IMR-90 (cell line): Measurements from ENCODE around the gene PARP16. TPM values are rescaled to one million over a fixed set of nuclear protein-coding genes. Genes with fewer than 3 reads are reported as not detected.

Experiments
- ATAC-seq: fragments of 200-7000 bp; cut with Tn5 transposase; 2 replicates; pipeline ENCODE4 v1.9.1; 2020; ENCODE audit warnings: low read depth, mild to moderate bottlenecking, moderate library complexity
- BruUV-seq: library from RNA; stranded (reverse); fragments of 400-500 nt; replicated peaks from 2 replicates; lab custom pipeline; 2021; lab: Mats Ljungman, UMichigan
- CTCF ChIA-PET: fragments of 300-600 bp; formaldehyde crosslinking; extraction: SDS; loops from one replicate; lab custom pipeline; 2021; ENCODE audit warnings: antibody characterized with exemption; lab: Yijun Ruan, JAX
- POLR2A ChIA-PET: fragments of 300-600 bp; sonication (Branson Sonifier 250); formaldehyde crosslinking; loops from one replicate; lab custom pipeline; 2022; ENCODE audit warnings: antibody characterized with exemption; ENCODE audit not compliant: unreplicated experiment; lab: Charles Lee
- DNase-seq: peaks from one replicate; pipeline ENCODE4 v3.0.0; 2013
- H2AFZ ChIP-seq: replicated peaks from 2 replicates; pipeline ENCODE3; 2013; ENCODE audit warnings: low read length, mild to moderate bottlenecking; ENCODE audit not compliant: poor library complexity
- H2AK5ac ChIP-seq: 2 replicates; pipeline ENCODE4 v1.6.1; 2013; ENCODE audit warnings: low read depth, low read length, inconsistent platforms
- H2AK9ac ChIP-seq: replicated peaks from 2 replicates; pipeline ENCODE3; 2013; ENCODE audit warnings: mild to moderate bottlenecking, low read depth, low read length, moderate library complexity; ENCODE audit not compliant: poor library complexity
- H2BK120ac ChIP-seq: 2 replicates; pipeline ENCODE4 v1.6.1; 2013; ENCODE audit warnings: low read depth, low read length, inconsistent platforms
- H2BK15ac ChIP-seq: 3 replicates; pipeline ENCODE4 v1.6.1; 2013; ENCODE audit warnings: low read depth, low read length, inconsistent platforms
- H2BK20ac ChIP-seq: 2 replicates; pipeline ENCODE4 v1.6.1; 2013; ENCODE audit warnings: low read depth, mild to moderate bottlenecking, inconsistent platforms, low read length, moderate library complexity
- H2BK5ac ChIP-seq: 2 replicates; pipeline ENCODE4 v1.6.1; 2013; ENCODE audit warnings: mild to moderate bottlenecking, low read depth, low read length, inconsistent platforms; ENCODE audit not compliant: poor library complexity, severe bottlenecking
- H3K14ac ChIP-seq: replicated peaks from 2 replicates; pipeline ENCODE4 v1.6.1; 2013; ENCODE audit warnings: low read depth, low read length, inconsistent platforms
- H3K18ac ChIP-seq: 2 replicates; pipeline ENCODE4 v1.6.1; 2013; ENCODE audit warnings: low read depth, low read length, control low read depth
- H3K23ac ChIP-seq: 2 replicates; pipeline ENCODE4 v1.6.1; 2013; ENCODE audit warnings: low read depth, low read length, inconsistent platforms
- H3K27ac ChIP-seq: 2 replicates; pipeline ENCODE4 v1.5.1; 2013; ENCODE audit warnings: mild to moderate bottlenecking, control low read depth, low read length; ENCODE audit not compliant: insufficient read depth
- H3K27me3 ChIP-seq: 2 replicates; pipeline ENCODE4 v1.6.1; 2013; ENCODE audit warnings: low read length; ENCODE audit not compliant: control insufficient read depth, insufficient read depth
- H3K36me3 ChIP-seq: 2 replicates; pipeline ENCODE4 v1.6.1; 2013; ENCODE audit warnings: low read length, mixed read lengths; ENCODE audit not compliant: control insufficient read depth, insufficient read depth
- H3K4ac ChIP-seq: 2 replicates; pipeline ENCODE4 v1.6.1; 2013; ENCODE audit warnings: low read depth, low read length, inconsistent platforms
- H3K4me1 ChIP-seq: 2 replicates; pipeline ENCODE4 v1.6.1; 2013; ENCODE audit warnings: low read length, mixed read lengths; ENCODE audit not compliant: control insufficient read depth, insufficient read depth
- H3K4me2 ChIP-seq: 2 replicates; pipeline ENCODE4 v1.6.1; 2013; ENCODE audit warnings: low read depth, mild to moderate bottlenecking, control low read depth, low read length, moderate library complexity
- H3K4me3 ChIP-seq: 2 replicates; pipeline ENCODE4 v1.5.1; 2013; ENCODE audit warnings: low read depth, mild to moderate bottlenecking, control low read depth, low read length, moderate library complexity; ENCODE audit not compliant: insufficient read depth
- H3K56ac ChIP-seq: 2 replicates; pipeline ENCODE4 v1.6.1; 2013; ENCODE audit warnings: low read length, inconsistent platforms; ENCODE audit not compliant: insufficient read depth; ENCODE audit errors: extremely low read depth
- H3K79me1 ChIP-seq, 2 experiments: 2 replicates each; pipeline ENCODE4 v1.6.1; 2013; ENCODE audit warnings: low read length in 2 of 2, inconsistent platforms in 1 of 2, low read depth in 1 of 2
- H3K9ac ChIP-seq: 2 replicates; pipeline ENCODE4 v1.6.1; 2013; ENCODE audit warnings: low read depth, low read length, control low read depth
- H3K9me1 ChIP-seq: 2 replicates; pipeline ENCODE4 v1.6.1; 2013; ENCODE audit warnings: low read length, inconsistent platforms; ENCODE audit not compliant: insufficient read depth
- H3K9me3 ChIP-seq: 2 replicates; pipeline ENCODE4 v1.6.1; 2013; ENCODE audit warnings: low read length; ENCODE audit not compliant: control insufficient read depth, insufficient read depth
- H4K20me1 ChIP-seq: 2 replicates; pipeline ENCODE4 v1.6.1; 2013; ENCODE audit warnings: low read length, inconsistent platforms; ENCODE audit not compliant: insufficient read depth
- H4K5ac ChIP-seq: 2 replicates; pipeline ENCODE4 v1.6.1; 2013; ENCODE audit warnings: mild to moderate bottlenecking, low read depth, low read length, control low read depth
- H4K8ac ChIP-seq, 2 experiments: 2 replicates each; pipeline ENCODE4 v1.6.1; 2013; ENCODE audit warnings: low read depth in 2 of 2, low read length in 2 of 2, control low read depth in 1 of 2, inconsistent platforms in 1 of 2
- H4K91ac ChIP-seq: 2 replicates; pipeline ENCODE4 v1.6.1; 2013; ENCODE audit warnings: low read depth, low read length, inconsistent platforms; ENCODE audit not compliant: insufficient read depth
- RCOR1 ChIP-seq: IDR thresholded peaks from 2 replicates; pipeline ENCODE4 v1.6.1; 2012; ENCODE audit warnings: mild to moderate bottlenecking, low read length, improper control_type of control experiment; ENCODE audit not compliant: insufficient replicate concordance
- WGBS, 2 experiments: methylation state at CpG; one replicate each; pipeline versions ENCODE4 v1.1.5 to v1.1.7; 2013; ENCODE audit warnings: missing lambda C conversion rate in 2 of 2; ENCODE audit not compliant: insufficient read length in 1 of 2; ENCODE audit errors: extremely low coverage in 2 of 2; 5-methylcytosine and 5-hydroxymethylcytosine counted together
- dilution Hi-C: fragments of 300-500 bp; cut with HindIII; formaldehyde crosslinking; loops from one replicate; pipeline ENCODE4 v1.14.3; 2018; ENCODE audit warnings: low sequenced_read_pairs; ENCODE audit not compliant: unreplicated experiment
- in situ Hi-C: fragments of 300-500 bp; cut with MboI; formaldehyde crosslinking; loops from 3 replicates; pipeline ENCODE4 v1.14.3; 2019; ENCODE audit warnings: low sequenced_read_pairs, inconsistent platforms, mixed read lengths
- intact Hi-C: fragments of 100-400 bp; cut with micrococcal nuclease; formaldehyde crosslinking; loops from 2 replicates; pipeline ENCODE4 v1.10.0; 2022
- polyA plus RNA-seq, 3 experiments: library from polyadenylated mRNA; depleted of rRNA; stranded (reverse); fragments of >200 nt; gene quantifications; 2 replicates each; pipeline ENCODE4 v1.2.3, GENCODE V29; 2012; ENCODE audit warnings: low replicate concordance in 1 of 3
- total RNA-seq: library from RNA; depleted of rRNA; stranded (reverse); fragments of >200 nt; gene quantifications from 2 replicates; pipeline ENCODE4 v1.2.3, GENCODE V29; 2012

PARP16 gene
- total and polyA plus RNA-seq, 2 of the 4 experiments (the other 2 are of a cell fraction), result 1.3 to 5.0 TPM

DNA sequence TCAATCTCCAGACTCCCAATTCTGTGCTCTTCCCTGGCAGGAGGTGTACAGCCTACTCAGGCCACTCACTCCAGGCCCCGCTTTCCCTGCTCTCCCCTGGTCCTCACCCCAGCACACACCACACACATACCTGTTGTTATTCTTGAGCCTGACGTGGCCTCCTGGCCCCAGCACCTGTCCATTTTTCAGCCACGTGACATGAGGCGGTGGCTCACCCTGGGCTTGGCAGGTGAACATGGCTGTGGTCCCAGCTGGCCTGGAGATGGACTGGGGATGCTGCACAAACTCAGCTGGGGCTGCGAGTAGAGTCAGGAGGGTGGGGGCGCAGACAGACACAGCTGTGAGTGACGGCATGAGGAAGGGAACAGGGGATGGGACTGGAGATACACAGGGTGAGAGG lies 45.1 kb upstream of the PARP16 start:
- Histone ChIP-seq H3K56ac (no peak overlapping the region), H4K91ac (no peak overlapping the region), H3K4me3 (no peak overlapping the region), H3K4ac (no peak overlapping the region), H4K5ac (no peak overlapping the region), H3K23ac (no peak overlapping the region), H2BK15ac (no peak overlapping the region), H4K20me1 (no peaks in the 10 kb centered on the region), H2AK5ac (no peak overlapping the region), H3K4me2 (no peak overlapping the region), H3K14ac (no peak overlapping the region), H3K79me1 (no peaks in the 10 kb centered on the region), H3K18ac (no peak overlapping the region), H3K36me3 (no peaks in the 10 kb centered on the region), H3K27ac (no peak overlapping the region), H3K4me1 (no peaks in the 10 kb centered on the region), H3K9ac (no peak overlapping the region), H2AK9ac (no peak overlapping the region), H2BK20ac (no peak overlapping the region), H4K8ac (no peak overlapping the region), H3K9me3 (no peaks in the 10 kb centered on the region), H2BK5ac (no peak overlapping the region), H2BK120ac (no peak overlapping the region), H2AFZ (no peak overlapping the region), H3K27me3 (peaks cover 44% of the 10 kb centered on the region), H3K9me1 (no peaks in the 10 kb centered on the region)
- no peak for TF ChIP-seq RCOR1
- BruUV-seq, result no TSS peak
- in situ Hi-C loops, result no loop called here
- WGBS, 2 experiments, result 71% methylated on average over 2 of the region's 7 CpGs; no CpG with 5 or more reads in 1 of the 2 experiments
- intact Hi-C loops, result no loop called here
- DNase-seq (no peak), ATAC-seq (no peak)
- dilution Hi-C loops, result no loop called here
- CTCF ChIA-PET, result no interaction called here
- POLR2A ChIA-PET, result no interaction called here
